Effector CD4-positive, alpha-beta T cell (primary cell): Measurements from ENCODE around the gene SULF2.

Source experiments
- DNase-seq: peaks from one replicate; pipeline ENCODE4 v3.0.0-alpha.2; 2020

The SULF2 gene

DNA sequence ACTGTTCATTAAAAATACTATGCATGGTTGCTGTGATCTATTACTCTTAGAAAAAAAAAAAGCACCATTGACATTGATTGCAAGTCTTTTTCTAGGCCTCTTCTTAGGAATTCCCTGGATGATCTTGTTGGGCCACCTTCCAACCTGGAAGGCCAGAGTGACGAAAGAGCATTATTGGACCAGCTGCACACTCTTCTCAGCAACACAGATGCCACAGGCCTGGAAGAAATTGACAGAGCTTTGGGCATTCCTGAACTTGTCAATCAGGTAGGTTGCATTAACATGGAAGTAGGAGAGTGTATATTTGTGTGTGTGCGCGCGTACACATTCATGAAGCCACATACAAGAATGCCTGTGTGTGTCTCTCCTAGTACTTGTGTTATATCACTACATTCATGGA is 143.2 kb downstream of the SULF2 start:
- no peak for DNase-seq

DNA sequence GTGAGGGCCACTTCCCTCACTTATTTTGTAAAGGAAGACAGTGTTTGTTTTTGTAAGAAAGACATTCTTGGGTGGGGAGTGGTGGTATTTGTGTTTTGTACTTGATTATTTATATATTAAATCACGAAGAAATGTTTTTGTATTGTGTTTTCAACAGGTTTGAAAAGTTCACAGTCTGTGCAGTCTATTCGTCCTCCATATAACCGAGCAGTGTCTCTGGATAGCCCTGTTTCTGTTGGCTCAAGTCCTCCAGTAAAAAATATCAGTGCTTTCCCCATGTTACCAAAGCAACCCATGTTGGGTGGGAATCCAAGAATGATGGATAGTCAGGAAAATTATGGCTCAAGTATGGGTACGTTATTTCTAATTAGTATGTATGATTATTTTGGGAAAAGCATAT is 146.4 kb downstream of the SULF2 start:
- DNase-seq = no peak

DNA sequence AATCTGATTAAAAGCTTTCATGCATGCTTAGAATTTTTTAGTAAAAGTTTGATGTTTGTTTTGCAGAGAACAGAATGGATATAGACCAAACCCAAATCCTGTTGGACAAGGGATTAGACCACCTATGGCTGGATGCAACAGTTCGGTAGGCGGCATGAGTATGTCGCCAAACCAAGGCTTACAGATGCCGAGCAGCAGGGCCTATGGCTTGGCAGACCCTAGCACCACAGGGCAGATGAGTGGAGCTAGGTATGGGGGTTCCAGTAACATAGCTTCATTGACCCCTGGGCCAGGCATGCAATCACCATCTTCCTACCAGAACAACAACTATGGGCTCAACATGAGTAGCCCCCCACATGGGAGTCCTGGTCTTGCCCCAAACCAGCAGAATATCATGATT is 150.0 kb downstream of the SULF2 start:
- DNase-seq = no peak

DNA sequence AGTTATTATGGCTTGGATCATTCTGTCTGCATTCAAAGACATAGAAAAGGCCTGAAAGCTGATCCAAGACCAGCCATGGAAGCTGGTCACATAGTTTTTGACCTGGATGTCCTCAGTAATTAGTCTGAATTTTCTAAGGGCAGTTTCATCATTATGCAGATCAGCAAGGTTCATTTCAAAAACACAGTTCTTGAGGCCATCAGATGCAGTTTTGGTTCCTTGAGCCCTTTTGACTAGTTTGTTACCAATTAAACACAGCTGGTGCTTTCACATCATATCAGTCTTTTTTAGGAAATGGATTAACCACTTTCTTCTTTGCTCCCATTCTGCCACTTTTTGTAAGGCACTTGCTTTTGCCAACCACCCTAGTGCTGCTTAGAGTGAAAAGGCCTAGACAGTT is 154.2 kb downstream of the SULF2 start:
- DNase-seq = no peak

DNA sequence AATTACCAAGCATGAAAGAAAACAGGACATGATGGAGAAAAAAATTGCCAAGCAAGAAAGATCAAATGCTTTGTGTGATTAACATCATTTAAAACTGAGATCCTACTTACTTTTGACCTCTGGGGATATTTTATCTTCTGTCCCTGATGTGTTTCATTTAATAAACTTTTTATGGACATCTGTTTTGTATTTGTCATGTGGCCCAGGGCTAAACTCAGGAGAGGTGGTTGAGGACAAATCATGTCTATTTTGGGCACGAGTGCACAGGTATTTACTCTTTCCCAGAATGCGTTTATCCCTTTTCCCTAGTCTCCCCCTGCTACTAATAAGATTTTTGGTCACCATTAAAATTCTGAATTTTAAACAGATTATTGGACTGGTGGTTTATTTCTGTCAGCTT is 155.4 kb downstream of the SULF2 start:
- DNase-seq = no peak

DNA sequence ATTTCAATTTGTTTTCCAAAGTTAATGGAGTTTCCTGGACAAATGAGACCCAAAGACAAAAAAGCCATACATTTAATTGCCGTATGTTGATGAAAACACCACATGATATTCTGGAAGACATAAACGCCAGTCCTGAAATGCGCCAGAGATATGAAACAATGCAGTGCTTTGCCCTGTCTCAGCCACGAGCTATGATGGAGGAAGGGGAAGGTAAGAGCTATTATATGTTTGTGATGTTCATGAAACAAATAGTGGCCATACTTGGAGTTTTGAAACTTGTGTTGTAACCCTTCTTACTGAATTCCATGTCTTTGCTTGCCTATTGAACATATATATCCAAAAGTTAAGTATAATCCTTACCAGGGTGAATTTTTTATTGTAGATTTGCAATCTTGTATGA is 157.7 kb downstream of the SULF2 start:
- DNase-seq = no peak

DNA sequence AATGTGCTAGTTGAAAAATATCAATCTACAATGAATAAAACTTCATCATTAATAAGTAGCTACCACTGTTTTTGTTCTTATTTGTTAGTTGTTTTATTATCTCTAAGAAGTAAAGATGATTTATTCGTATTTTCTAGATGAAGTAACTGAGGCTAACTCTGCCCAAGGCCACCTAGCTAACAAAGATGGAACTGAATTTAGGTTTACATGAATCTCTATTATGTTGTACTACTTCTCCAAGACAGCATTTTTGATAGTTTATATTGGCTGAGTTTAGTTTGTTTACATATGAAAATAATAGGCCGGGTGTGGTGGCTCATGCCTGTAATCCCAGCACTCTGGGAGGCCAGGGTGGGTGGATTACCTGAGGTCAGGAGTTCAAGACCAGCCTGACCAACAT is 162.1 kb downstream of the SULF2 start:
- DNase-seq = no peak

DNA sequence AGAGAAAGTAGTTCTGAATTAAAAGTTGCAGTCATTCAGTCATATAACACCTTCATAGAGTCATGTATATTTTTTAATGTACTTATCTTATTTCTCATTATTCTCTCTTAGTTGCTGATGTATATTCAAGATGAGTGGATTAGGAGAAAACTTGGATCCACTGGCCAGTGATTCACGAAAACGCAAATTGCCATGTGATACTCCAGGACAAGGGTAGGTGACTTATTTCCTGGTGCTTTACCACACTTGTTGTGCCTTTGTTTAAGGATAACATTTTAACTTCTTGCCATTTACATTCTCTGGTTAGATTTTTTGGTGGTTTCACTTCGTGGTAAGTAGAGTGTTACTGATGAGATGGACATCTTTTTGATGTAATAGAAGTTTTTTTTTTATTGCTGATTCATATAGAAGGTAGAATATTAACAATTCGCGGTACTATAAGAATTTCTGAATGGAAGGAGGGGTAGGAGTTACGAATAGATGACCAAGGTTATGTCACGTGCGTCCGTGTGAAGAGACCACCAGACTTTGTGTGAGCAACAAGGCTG is 163.1 kb downstream of the SULF2 start:
- no peak for DNase-seq

DNA sequence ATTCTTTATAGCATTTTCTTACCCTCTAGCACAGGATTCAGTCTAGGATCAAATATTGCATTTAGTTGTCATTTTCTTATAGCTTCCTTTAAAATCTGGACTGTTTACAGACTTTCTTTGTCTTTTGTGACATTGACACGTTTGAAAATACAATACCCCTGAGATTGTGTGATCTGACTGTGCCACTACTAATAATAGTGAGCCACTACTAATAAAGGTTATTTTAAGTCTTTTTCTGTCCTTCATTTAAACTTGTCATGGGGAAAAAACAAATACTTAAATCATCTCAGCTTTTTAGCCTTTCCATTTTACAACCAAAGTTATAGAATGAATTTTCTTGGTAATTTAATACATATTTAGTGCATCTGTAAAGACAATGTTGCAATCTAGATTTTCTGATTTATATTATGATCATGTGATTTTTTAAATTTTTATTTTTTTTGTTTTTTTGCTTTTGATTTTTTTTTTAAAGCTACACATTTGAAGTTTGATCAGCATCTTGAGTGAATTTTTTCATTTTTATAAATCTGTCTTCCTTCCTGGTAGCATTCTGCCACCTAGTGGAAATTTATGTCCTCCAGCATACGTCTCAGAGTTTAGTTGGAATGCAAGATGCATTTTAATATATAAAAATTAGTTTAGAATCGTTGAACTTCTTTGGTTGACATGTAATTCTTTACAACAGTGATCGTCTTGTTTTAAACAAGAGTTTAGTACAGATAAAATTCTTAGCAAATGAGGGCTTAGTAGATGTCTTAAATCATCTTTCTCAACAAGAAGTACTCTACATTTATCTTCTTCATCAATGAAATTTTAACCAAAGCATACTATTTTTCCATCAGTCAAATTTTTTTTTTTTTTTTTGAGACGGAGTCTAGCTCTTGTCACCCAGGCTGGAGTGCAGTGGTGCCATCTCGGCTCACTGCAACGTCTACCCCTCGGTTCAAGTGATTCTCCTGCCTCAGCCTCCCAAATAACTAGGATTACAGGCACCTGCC is 164.2 kb downstream of the SULF2 start:
- no peak for DNase-seq

DNA sequence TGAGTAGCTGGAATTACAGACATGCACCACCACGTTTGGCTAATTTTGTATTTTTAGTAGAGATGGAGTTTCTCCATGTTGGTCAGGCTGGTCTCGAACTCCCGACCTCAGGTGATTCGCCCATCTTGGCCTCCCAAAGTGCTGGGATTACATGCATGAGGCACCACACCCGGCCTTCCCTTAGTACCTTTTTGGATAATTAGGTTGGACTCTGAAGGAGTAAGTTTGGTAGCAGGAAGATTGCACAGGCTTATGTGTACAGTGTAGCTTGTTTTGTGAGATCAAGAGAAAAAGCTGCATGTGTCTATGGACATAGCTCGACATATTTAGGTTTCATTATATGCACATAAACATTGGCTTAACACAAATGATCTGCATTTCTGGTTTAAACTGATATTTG is 166.8 kb downstream of the SULF2 start:
- DNase-seq = no peak

DNA sequence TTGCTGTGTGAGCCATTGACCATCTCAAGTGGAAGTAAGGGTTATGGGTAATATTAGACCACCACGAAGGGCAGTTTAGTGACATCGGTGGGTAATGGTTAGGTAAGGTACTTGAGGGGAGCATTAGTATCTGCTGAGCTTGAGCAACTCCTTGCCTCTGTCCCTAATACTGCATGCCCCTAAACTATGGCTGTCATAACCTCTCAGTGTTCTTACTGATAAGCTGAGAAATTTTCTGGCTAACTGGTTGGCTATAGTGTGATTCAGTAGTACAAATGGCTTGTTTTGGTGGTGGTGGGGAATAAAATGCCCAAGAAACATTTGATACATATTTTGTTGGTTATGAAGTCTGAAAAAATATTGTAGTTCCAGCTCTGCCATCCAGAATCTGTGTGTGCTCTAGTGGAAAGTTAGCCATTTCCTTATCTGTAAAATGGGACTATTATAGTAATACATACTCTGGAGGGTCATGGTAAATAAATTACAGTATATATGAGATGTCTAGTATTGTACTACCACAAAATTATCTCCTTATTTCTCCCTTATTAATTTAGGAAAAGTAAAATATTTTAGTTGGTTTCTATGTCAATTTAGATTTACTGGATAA is 170.5 kb downstream of the SULF2 start:
- DNase-seq = no peak

DNA sequence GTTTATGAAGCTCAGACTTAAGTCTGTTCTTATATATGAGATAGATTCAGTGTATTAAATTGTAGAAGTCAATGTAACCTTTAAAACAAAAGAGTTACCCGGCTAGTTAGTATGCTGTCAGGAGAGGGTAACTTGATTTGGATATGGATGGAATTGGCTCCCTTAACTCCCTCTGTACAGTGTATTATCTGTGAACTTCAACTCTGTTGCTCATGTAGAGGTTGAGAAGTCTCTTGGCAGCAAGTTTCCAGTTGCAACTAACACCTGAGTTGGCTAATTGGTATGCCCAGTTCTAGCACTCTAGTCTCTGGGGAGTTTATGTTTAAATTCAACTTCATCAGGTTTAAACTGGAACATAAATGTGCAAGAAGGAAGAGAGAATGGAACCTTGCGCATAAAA is 172.6 kb downstream of the SULF2 start:
- no peak for DNase-seq

DNA sequence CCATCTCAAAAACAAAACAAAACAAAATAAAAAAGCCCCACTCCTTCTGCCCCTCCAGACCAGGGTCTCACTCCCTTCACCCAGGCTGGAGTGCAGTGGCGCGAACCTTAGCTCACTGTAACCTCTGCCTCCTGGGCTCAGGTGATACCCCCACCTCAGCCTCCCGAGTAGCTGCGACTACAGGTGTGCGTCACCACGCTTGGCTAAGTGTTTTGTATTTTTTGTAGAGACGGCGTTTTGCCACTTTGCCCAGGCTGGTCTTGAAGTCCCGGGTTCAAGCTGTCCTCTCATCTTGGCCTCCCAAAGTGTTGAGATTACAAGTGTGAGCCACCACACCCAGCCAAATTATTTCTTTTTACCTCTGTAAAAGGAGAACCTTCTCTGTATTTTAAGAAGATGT is 173.5 kb downstream of the SULF2 start:
- DNase-seq = no peak

DNA sequence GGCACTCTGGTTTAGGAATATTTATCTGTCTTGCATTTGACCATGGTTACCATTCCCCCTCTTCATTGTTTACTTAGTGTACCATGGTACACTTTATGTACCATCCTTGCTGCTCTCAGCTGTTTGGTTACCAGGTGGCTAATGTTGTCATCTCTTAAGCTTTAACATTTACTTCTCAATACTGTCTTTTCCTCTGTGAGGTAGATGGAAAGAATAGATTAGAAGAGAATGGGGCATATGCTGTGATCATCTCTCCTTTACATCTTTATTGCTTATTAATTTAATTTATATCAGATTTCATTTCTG is 174.4 kb downstream of the SULF2 start:
- DNase-seq = no peak

DNA sequence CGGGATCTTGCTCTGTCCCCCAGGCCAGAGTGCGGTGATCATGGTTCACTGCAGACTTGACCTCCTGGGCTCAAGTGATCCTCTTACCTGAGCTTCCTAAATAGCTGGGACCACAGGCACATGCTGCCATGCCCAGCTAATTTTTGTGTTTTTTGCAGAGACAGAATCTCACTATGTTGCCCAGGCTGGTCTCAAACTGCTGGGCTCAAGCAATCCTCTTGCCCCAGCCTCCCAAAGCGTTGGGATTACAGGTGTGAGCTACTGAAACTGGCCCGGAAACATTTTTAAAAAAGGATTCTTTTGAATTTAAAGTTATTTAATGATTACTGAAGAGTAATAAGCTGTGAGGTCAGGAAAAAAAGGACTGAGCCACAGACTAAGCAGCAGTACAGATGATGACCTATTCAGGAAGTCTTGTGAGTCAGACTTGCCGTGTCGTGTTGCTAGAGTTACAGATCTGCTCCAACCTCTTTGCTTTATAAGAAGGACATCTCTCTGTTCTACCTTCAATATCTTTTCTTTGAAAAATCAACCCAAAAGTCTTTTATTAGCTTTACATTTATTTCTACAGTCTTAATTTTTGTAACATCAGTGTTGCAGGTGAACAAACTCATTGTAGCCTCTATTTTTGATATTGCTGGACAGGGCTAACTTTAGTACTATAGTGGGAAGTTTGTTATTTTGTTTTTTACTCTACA is 174.9 kb downstream of the SULF2 start:
- DNase-seq = peak; percentile 55

DNA sequence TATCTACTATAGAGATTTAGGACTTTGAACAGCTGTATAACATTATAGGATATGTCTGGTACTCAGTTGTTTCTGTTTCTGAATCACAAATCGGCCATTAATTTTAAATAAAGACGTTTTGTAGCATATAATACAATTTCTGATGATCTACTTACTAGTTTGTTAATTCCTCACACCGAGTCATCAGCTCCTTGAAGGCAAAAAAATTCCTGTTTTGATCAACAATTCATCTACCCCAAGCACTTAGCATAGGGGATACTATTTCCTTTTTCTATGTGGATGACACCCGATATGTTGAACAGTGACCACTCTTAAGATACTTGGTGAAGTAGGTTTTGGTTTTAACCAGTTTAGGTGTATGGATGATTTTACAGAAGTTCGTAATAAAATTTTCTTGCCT is 176.3 kb downstream of the SULF2 start:
- DNase-seq = no peak
